OCI-LY7 (cell line): ENCODE measurements around the gene AFG1L. TPM values are rescaled to one million over a fixed set of nuclear protein-coding genes. Genes with fewer than 3 reads are reported as not detected.

ENCODE experiments used
- BruUV-seq: library from RNA; stranded (reverse); fragments of 400-500 nt; replicated peaks from 2 replicates; lab custom pipeline; 2021; lab: Mats Ljungman, UMichigan
- CTCF ChIA-PET: fragments of 300-600 bp; sonication (Branson Sonifier 250); formaldehyde crosslinking; loops from one replicate; lab custom pipeline; 2022; ENCODE audit warnings: antibody characterized with exemption; ENCODE audit not compliant: unreplicated experiment; lab: Charles Lee
- POLR2A ChIA-PET: fragments of 300-600 bp; sonication (Branson Sonifier 250); formaldehyde crosslinking; loops from one replicate; lab custom pipeline; 2022; ENCODE audit warnings: antibody characterized with exemption; lab: Charles Lee
- DNase-seq: peaks from one replicate; pipeline ENCODE4 v3.0.0-alpha.2; 2015; ENCODE audit warnings: low spot score
- H2AFZ ChIP-seq: fragments of 200-600 bp; sonication (generic), shearing (Covaris generic); 2 replicates; pipeline ENCODE4 v1.6.1; 2014; ENCODE audit warnings: mild to moderate bottlenecking, antibody characterized with exemption, low read length, moderate library complexity
- H3K27ac ChIP-seq: fragments of 200-600 bp; sonication (generic); 2 replicates; pipeline ENCODE4 v1.5.1; 2014; ENCODE audit warnings: mixed run types, low read depth, mild to moderate bottlenecking, moderate library complexity, low read length, inconsistent platforms; ENCODE audit not compliant: poor library complexity, severe bottlenecking
- H3K36me3 ChIP-seq: fragments of 200-600 bp; sonication (generic); 2 replicates; pipeline ENCODE4 v1.6.1; 2014; ENCODE audit warnings: mild to moderate bottlenecking, antibody characterized with exemption, low read length, moderate library complexity, mixed read lengths; ENCODE audit not compliant: insufficient read depth
- H3K4me1 ChIP-seq: fragments of 200-600 bp; sonication (generic); 2 replicates; pipeline ENCODE4 v1.5.1; 2014; ENCODE audit warnings: mild to moderate bottlenecking, low read length; ENCODE audit not compliant: insufficient read depth, poor library complexity, severe bottlenecking
- H3K4me2 ChIP-seq: fragments of 200-600 bp; sonication (generic); 2 replicates; pipeline ENCODE4 v1.6.1; 2014; ENCODE audit warnings: mild to moderate bottlenecking, low read length
- H3K4me3 ChIP-seq: fragments of 200-600 bp; sonication (generic); 2 replicates; pipeline ENCODE4 v1.5.1; 2014; ENCODE audit warnings: mild to moderate bottlenecking, low read depth, low read length; ENCODE audit not compliant: poor library complexity, severe bottlenecking
- H3K79me2 ChIP-seq: fragments of 200-600 bp; sonication (generic); 2 replicates; pipeline ENCODE4 v1.6.1; 2016; ENCODE audit warnings: low read depth, mild to moderate bottlenecking, low read length, moderate library complexity, mixed read lengths; ENCODE audit not compliant: insufficient read depth
- H3K9me2 ChIP-seq: fragments of 200-600 bp; sonication (generic); 2 replicates; pipeline ENCODE4 v1.6.1; 2016; ENCODE audit warnings: mild to moderate bottlenecking, low read length, mixed read lengths; ENCODE audit not compliant: insufficient read depth
- H3K9me3 ChIP-seq: fragments of 200-600 bp; sonication (generic); 2 replicates; pipeline ENCODE4 v1.6.1; 2014; ENCODE audit warnings: mild to moderate bottlenecking, mixed run types, low read length, mixed read lengths
- H4K20me1 ChIP-seq: fragments of 200-600 bp; sonication (generic); 2 replicates; pipeline ENCODE4 v1.6.1; 2014; ENCODE audit warnings: mild to moderate bottlenecking, antibody characterized with exemption, low read length, moderate library complexity, mixed read lengths; ENCODE audit not compliant: insufficient read depth
- EZH2phosphoT487 ChIP-seq: fragments of 200-600 bp; sonication (generic); IDR thresholded peaks from 2 replicates; pipeline ENCODE4 v1.6.1; 2018; ENCODE audit warnings: low read depth, borderline replicate concordance, mild to moderate bottlenecking, mixed run types, antibody characterized with exemption, low read length, moderate library complexity, mixed read lengths
- intact Hi-C: fragments of 100-400 bp; cut with micrococcal nuclease; formaldehyde crosslinking; loops from one replicate; pipeline ENCODE4 v1.10.0; 2022; ENCODE audit not compliant: unreplicated experiment
- total RNA-seq, 2 experiments: library from RNA; depleted of rRNA in 1 of 2; stranded (reverse); fragments of >200 nt in 1 of 2; shearing (Covaris generic) in 1 of 2; gene quantifications; 2 replicates each; pipeline ENCODE4 v1.2.3, GENCODE V29; 2014 to 2022
- TF ChIP-seq, protein P1 (sequence below): fragments of 200-600 bp; sonication (generic); conservative IDR thresholded peaks from 2 replicates; pipeline ENCODE4 v1.5.1; 2014; ENCODE audit warnings: mild to moderate bottlenecking, antibody characterized with exemption, low read length, moderate library complexity, mixed read lengths

The AFG1L gene
- total RNA-seq, 2 experiments from 2014 or later, result 8.9 to 9.0 TPM

GRCh38 chr6:108254433-108255410 is 40.1 kb upstream of the AFG1L start:
- ChIA-PET POLR2A (interaction anchor here (0.6 to 1.3 kb wide), 6 partner anchors 10 to 209 kb away, joined by 3 to 7 read pairs (median 3); partner anchors contain the start of gene AFG1L), CTCF (interaction anchor here (0.6 kb wide), 1 partner anchor 1228 kb away, joined by 3 read pairs; no protein-coding TSS in a partner anchor)
- peaks cover 50% of the 10 kb centered on the region for H3K4me1 ChIP-seq
- H2AFZ ChIP-seq, result no peak overlapping the region
- H3K79me2 ChIP-seq, result peaks cover 99% of the 10 kb centered on the region
- no peak overlapping the region for H3K4me3 ChIP-seq
- intact Hi-C loops, result loop anchor here (5.0 kb wide), 1 partner anchor 108 kb away; no protein-coding TSS in a partner anchor
- no peak for DNase-seq
- no peaks in the 10 kb centered on the region for H3K9me3 ChIP-seq
- peaks cover 27% of the 10 kb centered on the region for H4K20me1 ChIP-seq
- TF ChIP-seq EZH2phosphoT487, result no peak
- TF ChIP-seq, protein P1, sequence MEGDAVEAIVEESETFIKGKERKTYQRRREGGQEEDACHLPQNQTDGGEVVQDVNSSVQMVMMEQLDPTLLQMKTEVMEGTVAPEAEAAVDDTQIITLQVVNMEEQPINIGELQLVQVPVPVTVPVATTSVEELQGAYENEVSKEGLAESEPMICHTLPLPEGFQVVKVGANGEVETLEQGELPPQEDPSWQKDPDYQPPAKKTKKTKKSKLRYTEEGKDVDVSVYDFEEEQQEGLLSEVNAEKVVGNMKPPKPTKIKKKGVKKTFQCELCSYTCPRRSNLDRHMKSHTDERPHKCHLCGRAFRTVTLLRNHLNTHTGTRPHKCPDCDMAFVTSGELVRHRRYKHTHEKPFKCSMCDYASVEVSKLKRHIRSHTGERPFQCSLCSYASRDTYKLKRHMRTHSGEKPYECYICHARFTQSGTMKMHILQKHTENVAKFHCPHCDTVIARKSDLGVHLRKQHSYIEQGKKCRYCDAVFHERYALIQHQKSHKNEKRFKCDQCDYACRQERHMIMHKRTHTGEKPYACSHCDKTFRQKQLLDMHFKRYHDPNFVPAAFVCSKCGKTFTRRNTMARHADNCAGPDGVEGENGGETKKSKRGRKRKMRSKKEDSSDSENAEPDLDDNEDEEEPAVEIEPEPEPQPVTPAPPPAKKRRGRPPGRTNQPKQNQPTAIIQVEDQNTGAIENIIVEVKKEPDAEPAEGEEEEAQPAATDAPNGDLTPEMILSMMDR, result no peak
- no peak overlapping the region for H3K4me2 ChIP-seq
- no peaks in the 10 kb centered on the region for H3K9me2 ChIP-seq
- no TSS peak for BruUV-seq
- peaks cover 62% of the 10 kb centered on the region for H3K36me3 ChIP-seq
- H3K27ac ChIP-seq, result no peak overlapping the region

- Histone ChIP-seq H3K4me1 (peaks cover 47% of the 10 kb centered on the region), H3K9me3 (no peaks in the 10 kb centered on the region), H3K4me3 (peak overlapping the region; percentile 95), H3K4me2 (peak overlapping the region; percentile 86), H3K9me2 (no peaks in the 10 kb centered on the region), H2AFZ (peak overlapping the region; percentile 97), H3K79me2 (peaks cover 56% of the 10 kb centered on the region), H3K36me3 (peaks cover 32% of the 10 kb centered on the region), H3K27ac (peak overlapping the region; percentile 73), H4K20me1 (peaks cover 8% of the 10 kb centered on the region)
- DNase-seq, result peak; percentile 65
- CTCF ChIA-PET, result no interaction called here
- intact Hi-C loops, result loop anchor here (10.0 kb wide), 2 partner anchors 305 to 645 kb away; partner anchors contain the start of gene SEC63
- TF ChIP-seq EZH2phosphoT487, result no peak
- TF ChIP-seq, protein P1, result no peak; the same call in 1 of the 2 replicates
- POLR2A ChIA-PET, result interaction anchor here (0.8 to 1.6 kb wide), 4 partner anchors 20 to 50 kb away, joined by 3 to 6 read pairs (median 4); no protein-coding TSS in a partner anchor
- no TSS peak for BruUV-seq
Measured at GRCh38 chr6:108260126-108260808, 34.6 kb upstream of the AFG1L start.
